Activated CD8-positive, alpha-beta memory T cell treated with anti-CD3 and anti-CD28 coated beads, Interleukin-2, amount 50 U/mL, for 24 hours (primary cell): ENCODE results near the gene DPYD.
"Not testable (repeated sequence)": the region's sequence is repeated elsewhere in the genome, so short reads cannot be mapped to it uniquely, and the experiment has no call there.

Source experiments
- DNase-seq: peaks from one replicate; pipeline ENCODE4 v3.0.0-alpha.2; 2020; ENCODE audit errors: extremely low read depth

The DPYD gene

DNA sequence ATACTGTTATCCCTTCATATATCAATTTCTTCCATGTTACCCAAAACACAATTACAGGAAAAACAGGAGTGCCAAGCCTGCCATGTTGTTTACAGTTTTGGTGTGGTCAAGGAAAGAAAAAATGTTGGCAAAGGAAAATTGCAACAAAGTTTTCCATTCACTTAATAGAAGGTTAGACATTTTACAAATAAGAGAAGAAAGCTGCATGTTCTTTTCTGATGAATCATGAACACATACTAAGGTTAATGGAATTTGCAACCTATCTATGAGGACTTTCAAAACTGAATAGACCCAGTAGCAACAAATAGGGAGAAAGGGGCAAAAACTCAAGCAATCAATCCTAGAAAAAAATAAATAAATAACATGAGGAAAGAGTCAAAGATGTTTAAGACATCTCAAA lies 556.7 kb downstream of the DPYD start:
- no peak for DNase-seq

GRCh38 chr1:97356309-97356708 lies 564.5 kb downstream of the DPYD start:
- DNase-seq: no peak

DNA sequence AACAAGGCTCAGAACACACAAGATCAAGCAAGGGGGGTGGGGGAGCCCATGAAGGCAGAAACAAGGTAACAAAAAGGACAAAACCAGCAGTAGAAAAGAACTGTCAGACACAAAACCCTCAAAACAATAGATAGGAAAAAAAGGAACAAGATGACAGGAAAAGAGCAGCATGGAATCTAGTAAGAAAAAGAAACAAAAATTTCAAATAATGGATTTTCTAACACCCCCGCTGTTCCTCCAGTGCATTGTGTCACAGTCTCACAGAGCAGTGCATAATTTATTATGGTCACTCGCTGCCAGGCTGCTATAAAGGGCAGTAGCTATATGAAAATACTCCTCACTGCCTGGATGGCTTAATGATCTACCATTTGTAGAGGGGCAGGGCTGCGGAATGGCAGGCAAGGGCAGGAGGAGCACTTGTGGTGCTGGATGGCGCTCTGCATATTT lies 567.9 kb downstream of the DPYD start:
- DNase-seq: no peak

DNA sequence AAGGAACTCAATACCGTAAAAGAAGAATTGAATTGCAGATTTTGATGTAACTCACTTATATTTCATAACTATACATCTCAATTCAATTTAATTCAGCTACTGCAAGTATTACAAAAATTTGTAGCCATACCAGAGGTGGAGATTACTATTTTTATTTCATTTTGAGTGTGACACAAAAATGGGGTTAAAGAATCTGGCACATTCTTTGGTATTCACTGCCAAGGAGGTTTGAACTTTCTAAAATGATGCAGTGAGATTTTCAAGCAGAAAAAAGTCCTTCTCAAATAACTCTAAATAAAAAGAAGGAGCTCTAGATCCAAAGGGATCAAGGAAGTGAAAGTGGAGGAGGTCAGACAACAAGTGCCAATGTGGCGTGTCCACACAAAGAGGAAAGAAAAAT lies 569.0 kb downstream of the DPYD start:
- DNase-seq: no peak

DNA sequence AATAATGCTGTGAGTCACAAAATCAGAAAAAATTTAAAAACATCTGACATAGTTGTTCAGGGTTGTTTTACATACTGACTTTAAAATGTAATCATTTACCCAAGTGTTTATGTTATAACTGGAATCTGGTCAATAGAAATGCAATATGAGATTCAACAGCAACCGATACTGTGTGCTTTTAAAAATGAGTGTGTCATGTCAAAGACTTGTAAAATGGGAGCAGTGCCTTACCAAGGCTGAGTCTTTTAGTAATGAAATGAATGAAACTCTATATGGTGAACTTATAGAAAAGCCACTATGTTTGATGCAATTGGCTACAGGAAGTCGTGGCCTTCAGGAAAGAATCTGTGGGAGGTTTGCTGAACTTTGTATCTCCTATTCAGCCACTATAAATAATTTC lies 570.2 kb downstream of the DPYD start:
- no peak for DNase-seq

DNA sequence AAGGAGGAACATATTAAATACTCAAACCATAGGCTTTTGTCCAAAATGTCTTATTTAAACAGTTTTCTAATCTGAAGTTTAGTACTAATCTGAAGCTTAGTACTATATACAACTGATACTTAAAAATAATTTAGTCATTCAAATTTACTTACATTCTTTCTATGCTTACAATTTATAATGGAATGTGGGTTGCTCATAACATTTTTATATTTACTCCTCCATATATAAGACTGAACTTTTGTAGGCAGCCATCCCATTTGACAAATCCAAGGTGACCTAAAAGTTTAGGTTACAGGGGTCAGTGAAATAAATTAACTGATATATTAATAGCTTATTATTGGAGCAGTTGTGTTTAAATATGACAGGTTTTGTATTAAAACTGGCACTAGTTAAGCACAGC lies 570.6 kb downstream of the DPYD start:
- DNase-seq: no peak

DNA sequence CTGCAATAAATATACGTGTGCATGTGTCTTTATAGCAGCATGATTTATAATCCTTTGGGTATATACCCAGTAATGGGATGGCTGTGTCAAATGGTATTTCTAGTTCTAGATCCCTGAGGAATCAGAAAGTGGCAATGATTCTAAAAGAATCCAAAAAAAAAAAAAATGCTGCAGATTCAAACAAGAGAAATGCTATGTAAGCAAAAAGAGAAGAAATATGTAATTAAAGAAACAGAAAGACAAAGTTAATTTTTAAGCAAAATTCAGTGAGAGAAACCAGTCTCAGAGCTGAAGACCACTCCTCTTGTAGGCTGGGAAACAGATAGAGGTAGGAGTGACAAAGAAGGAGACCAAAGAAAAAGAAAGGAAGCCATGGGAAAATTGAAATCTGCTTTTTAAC lies 571.0 kb downstream of the DPYD start:
- DNase-seq: not testable (repeated sequence)

- DNase-seq: no peak
Measured at GRCh38 chr1:97348599-97349265, 572.1 kb downstream of the DPYD start.

DNA sequence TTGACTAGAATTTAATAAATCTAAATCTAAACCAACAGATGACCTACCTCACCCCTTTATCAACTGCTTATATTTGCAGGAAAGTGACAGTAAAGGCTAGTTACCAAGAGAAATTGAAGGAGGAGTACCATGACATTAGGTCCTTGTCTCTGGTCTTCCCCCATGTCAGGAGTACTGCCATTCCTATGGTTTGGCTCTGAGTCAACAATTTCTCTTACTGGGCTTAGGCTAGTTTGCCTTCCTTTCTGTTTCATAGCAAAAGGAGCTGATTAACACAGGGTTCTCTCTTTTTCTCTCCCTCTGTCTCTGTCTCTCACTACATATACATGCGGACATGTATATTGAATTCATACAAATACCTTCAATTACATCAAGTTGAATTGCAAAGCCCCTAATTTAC lies 579.9 kb downstream of the DPYD start:
- DNase-seq: no peak

DNA sequence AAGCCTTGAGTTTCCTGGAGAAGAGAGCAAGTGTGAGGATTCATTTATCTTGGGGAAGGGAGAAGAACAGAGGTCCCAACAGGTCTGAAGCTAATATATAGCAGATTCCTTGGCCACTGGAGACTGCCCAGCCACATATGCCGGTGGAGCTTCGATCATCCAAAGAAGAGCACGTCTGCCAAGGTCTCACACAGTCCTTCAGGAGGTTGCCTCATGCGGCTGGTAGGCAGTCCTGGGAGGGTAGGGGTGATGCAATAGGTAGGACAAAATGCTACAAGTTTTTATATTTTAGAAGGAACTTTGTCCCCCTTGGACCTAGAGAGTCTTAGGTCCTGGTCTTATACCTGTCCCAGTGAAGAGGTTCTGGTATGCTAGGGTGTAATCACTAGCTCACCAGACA lies 582.5 kb downstream of the DPYD start:
- no peak for DNase-seq

GRCh38 chr1:97337250-97338030 lies 583.4 kb downstream of the DPYD start:
- no peak for DNase-seq

DNA sequence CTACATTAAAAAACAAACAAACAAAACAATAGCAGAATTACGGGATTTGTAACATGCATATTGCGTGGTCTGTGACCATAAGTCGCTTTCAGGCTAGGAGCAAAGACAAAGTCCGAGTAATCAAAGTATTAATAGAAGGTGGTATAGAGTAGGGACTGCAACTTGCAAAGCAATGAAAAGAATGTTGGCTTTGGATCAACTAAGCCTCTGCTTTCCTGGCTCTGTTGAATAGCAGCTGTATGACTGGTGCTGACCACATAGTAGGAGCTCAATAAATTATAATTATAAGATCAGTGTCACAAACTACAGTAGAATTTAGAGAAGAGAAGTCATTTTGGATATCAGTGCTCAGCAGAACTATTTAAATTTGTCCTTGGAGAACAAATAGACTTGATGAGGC lies 586.4 kb downstream of the DPYD start:
- no peak for DNase-seq

- no peak for DNase-seq
Measured at GRCh38 chr1:97332716-97333115, 588.1 kb downstream of the DPYD start.

GRCh38 chr1:97331165-97331564 lies 589.7 kb downstream of the DPYD start:
- DNase-seq: no peak

DNA sequence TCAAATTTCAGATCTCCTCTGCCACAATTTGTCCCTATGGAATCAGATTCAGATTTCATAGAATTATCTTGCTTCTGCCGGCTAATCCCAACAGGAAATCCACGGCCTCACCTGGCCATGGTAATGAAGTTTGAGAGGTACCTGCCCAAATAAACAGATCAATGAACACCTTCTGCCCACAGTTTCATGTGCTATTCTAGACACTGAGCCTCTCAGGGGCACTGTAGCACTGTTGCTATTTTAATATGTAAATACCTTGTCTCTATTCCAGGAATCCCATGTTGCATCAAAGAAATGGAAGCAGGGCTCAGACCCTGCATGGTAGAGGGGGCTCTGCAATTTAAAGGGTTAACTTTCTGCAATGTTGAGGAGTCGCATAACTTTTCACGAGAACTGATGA lies 606.1 kb downstream of the DPYD start:
- DNase-seq: no peak

DNA sequence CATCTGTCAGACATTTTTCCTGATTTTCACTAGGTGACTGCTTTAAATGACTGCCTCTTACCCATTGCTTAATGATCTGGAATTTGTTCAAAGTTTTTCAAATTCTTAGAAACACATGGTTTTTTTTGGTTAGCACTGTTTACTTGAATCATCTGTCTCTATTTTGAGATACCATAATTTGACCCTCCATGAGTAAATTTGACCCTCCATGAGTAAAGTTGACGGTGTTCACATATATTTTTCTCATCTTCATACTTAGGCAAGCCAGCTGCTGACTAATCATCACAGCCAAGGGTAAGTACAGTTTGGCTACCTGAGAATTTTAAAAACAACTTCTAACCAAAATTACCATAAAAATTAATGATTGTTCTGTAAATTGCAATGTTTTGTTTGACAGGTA lies 612.7 kb downstream of the DPYD start:
- no peak for DNase-seq

GRCh38 chr1:97307568-97307967 lies 613.3 kb downstream of the DPYD start:
- no peak for DNase-seq

GRCh38 chr1:97307151-97307550 lies 613.7 kb downstream of the DPYD start:
- no peak for DNase-seq

DNA sequence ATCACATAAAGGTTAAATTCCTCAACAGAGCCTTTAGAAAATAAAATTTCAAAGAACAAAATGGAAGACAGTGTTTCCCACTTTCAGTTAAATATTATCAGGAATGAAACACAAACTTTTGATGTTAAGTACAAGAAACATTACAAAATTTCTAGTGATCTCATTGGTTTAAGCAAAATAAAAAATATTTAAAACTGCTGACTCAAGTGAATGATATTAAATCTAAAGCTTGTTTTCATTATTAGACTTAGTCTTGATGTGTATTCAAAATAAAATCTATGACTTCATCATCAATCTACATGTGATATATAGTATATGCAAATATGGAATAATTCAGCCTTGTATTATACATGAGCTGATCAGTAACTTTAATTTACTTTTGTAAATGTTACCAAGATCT lies 614.3 kb downstream of the DPYD start:
- DNase-seq: no peak

GRCh38 chr1:97304366-97304765 lies 616.5 kb downstream of the DPYD start:
- no peak for DNase-seq

- DNase-seq: no peak
Measured at GRCh38 chr1:97298966-97299365, 621.9 kb downstream of the DPYD start.

GRCh38 chr1:97297611-97298010 lies 623.2 kb downstream of the DPYD start:
- DNase-seq: no peak

DNA sequence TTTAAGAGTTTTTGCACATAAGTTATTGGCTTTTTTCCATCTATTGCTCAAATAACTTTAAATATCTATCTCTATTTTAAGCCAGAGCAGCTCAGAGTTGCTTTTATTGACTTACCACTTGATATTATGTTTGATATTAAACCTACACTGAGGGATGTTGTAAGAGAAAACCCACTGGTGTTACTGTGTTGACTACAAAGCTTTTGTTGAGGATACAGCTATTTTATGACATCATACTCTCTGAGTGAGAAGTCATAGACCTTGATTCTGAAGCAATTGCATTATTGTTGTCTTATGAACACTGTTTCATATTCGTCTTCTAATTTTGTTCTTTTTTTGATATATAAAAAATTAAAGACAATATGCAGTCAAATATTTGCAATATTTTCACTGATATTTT lies 638.9 kb downstream of the DPYD start:
- no peak for DNase-seq
